ELF-1 (cell line): Measurements from ENCODE around the gene CPNE8.

Experiments used
- DNase-seq: peaks from one replicate; pipeline ENCODE4 v3.0.0-alpha.2; 2016; ENCODE audit warnings: low read depth, low spot score

The CPNE8 gene

DNA sequence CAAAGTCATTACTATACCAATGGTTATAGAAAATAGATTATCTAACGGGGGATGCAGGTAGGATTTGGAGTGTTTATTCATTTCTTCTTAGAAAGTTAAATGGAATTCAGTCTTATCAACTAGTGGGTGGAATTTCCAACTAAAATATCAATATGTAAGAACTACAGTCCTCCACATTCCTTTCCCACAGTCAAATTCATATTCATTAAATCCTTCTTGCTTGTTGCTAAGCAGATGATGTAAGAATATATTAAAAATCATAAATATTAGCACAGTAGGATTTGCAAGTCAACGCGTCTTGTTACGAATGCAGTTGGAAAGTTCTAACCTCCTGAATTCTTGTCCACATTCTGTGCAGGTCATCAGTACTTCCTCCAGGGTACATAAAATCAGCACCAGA, 259.2 kb downstream of the CPNE8 start:
- no peak for DNase-seq

DNA sequence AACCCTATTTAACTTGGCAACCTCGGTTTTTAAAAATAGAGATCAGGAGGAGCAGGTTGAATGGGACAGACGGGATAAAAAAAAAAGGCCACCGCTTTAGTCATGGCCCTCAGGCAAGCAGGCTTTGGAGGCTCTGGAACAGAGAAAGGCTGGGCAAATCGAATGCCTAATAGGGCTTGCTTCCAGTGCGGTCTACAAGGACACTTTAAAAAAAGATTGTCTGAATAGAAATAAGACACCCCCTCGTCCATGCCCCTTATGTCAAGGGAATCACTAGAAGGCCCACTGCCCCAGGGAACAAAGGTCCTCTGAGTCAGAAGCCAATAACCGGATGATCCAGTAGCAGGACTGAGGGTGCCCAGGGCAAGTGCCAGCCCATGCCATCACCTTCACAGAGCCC, 265.8 kb downstream of the CPNE8 start:
- peak; percentile 6 for DNase-seq

DNA sequence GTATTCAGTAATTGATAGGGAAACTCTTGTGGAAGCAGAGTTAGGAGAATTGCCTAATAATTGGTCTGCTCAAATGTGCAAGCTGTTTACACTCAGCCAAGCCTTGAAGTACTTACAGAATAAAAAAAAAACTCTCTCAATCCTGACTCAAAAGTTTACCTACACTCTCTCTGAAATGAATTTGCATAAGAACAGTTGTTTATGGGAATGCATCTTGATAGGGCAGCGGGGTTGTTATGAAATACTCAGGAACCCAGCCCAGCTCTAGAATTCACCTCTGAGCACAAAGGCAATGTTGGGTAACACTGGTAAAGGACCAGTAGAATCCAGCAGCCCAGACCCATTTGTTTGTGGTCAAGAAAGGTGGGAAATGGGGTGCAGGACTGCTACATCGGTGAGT, 267.0 kb downstream of the CPNE8 start:
- no peak for DNase-seq

DNA sequence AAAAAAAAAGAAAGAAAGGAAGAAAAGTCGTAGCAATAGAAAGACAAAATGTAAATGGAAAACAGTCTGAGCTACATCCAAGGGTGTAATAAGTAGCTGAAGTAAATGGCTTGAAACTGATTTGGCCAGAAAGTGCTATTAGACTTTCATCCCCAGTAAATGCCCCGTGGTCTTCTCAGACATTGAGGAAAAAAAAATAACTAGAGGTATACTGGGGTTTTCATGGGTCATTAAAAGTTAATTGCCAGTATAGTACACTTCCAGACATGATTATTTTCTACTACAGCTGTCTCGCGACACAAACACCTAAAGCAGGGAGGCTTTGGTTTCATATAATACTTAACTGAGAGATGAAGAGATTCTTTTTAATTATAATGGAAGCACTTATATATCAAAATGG, 271.9 kb downstream of the CPNE8 start:
- no peak for DNase-seq

DNA sequence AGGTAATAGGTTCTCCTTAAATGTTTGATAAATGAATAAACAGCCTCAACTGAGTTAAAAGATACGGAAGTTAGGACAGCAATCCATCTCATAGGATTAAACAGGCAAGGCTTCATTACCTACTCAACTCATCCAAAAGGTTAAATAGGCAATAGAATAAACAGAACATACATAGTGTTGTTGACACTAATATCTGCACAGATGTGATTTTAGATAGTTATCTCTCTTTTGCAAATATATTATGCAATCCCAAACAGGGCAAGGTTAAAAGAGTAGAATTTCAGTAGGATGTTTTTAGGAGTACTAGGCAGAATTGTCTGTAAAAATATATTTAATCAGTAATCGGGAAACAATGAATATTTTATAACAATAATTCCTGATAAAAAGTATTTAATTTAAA, 276.3 kb downstream of the CPNE8 start:
- no peak for DNase-seq

DNA sequence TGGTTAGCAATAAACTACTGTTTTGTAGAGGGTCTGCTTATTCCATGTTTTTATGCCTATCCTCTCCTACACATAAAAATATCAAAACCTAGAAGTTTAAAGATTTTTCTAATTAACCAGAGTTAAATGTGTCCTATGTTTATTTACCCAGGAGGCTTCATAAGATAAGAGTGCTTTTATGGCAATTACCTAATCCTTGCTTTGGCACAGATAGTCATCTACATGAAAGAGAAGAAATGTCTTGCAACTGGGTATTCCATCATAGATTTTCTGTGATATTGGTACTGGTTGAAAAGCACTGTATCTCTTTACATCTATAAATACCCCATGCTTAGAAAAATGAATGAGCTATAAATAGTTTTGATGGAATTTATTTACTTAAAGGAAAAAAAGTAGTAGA, 277.1 kb downstream of the CPNE8 start:
- DNase-seq, result no peak

DNA sequence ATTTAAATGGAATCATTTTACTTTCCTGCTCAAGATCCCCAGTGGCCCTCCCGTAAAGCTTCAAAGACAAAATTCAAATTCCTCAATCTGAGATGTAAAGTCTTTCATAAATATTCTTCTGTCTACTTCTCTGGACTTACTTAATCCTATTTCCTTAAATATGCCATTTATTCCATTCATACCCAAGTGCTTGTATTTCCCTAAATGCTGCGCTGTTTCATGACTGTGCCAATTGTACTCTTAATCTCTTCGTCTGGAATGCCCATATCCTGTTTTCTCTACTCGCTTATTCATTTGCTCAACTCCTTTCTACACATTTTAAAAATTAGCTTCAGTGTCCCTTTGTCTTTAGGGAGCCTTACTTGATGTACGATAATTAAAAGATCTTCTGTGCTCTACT, 280.1 kb downstream of the CPNE8 start:
- no peak for DNase-seq

DNA sequence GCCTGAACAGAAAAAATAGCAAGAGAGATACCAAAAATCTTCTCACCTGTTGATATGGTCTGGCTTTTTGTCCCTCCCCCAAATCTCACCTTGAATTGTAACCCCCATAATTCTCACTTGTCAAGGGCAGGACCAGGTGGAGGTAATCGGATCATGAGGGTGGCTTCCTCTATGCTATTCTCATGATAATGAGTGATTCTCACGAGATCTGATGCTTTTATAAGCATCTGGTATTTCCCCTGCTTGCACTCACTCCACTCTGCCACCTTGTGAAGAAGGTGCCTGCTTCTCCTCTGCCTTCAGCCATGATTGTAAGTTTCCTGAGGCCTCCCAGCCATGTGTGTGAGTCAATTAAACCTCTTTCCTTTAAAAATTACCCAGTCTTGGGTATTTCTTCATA, 291.2 kb downstream of the CPNE8 start:
- no peak for DNase-seq

DNA sequence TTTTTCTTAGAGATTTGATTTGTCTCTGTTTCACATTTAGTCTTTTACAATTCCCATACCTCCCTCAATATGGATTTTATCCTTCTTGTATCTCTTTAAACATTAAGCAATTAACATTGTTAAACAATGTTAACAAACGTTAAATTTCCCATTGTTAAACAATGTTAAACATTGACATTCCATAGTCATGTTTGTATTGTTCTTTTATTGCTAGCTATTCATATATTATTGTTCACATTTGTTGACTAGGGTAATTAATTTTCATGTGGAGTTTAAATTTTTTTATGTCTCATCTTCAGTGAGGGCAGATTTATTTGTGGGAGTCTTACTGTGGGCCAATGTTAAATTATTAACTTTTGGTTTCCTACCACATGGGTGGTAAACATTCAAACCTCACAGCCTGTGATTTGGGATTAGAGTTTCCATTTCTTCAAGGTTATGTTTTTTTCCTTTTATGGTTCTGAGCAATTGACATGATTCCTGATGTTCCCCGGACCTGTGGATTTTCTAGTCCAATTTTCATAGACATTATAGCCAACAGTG, 294.5 kb downstream of the CPNE8 start:
- DNase-seq, result no peak

DNA sequence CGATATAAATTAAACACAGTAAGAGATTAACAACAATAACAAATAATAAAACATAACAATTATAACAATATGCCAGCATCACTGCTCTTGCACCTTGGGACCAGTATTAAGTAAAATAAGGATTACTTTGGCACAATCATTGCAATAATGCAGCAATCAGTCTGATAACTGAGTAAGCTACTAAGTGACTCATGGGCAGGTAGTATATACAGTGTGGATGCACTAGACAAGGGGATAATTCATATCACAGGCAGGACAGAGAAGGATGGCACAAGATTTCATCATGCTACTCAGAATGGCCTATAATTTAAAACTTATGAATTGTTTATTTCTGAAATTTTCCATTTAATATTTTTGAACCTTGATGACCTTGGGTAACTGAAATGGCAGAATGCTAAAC, 298.1 kb downstream of the CPNE8 start:
- DNase-seq, result no peak
